Natural killer cell treated with Interleukin-12 subunit alpha and Interleukin-12 subunit beta and Interleukin-15 and Interleukin-18, amount 100 ng/mL, for 72 hours (primary cell): ENCODE data around the gene TBC1D5. TPM values are rescaled to one million over a fixed set of nuclear protein-coding genes. Genes with fewer than 3 reads are reported as not detected.
"Not testable (repeated sequence)": the region's sequence is repeated elsewhere in the genome, so short reads cannot be mapped to it uniquely, and the experiment has no call there.

Source experiments
- ATAC-seq, 2 donors: fragments of 150-1000 bp; cut with Tn5 transposase in 1 of 2; sonication (Bioruptor Pico), chemical (Tn5 transposase) in 1 of 2; 2 replicates each; pipeline ENCODE4 v1.10.0; 2021
- DNase-seq: peaks from one replicate; pipeline ENCODE4 v3.0.0; 2022; ENCODE audit warnings: low spot score
- H3K27ac Mint-ChIP-seq, 2 donors: 1 replicate in 1 of 2; 2 replicates in 1 of 2; pipeline ENCODE4 v1.8.0; 2022; ENCODE audit warnings: mixed read lengths in 2 of 2, mild to moderate bottlenecking in 1 of 2, moderate library complexity in 1 of 2
- H3K27me3 Mint-ChIP-seq, 2 donors: 1 replicate in 1 of 2; 2 replicates in 1 of 2; pipeline ENCODE4 v1.8.0; 2022; ENCODE audit warnings: mixed read lengths in 2 of 2
- H3K36me3 Mint-ChIP-seq: one replicate; pipeline ENCODE4 v1.8.0; 2022; ENCODE audit warnings: mixed read lengths
- H3K4me1 Mint-ChIP-seq, 2 donors: 1 replicate in 1 of 2; 2 replicates in 1 of 2; pipeline ENCODE4 v1.8.0; 2022; ENCODE audit warnings: low read depth in 2 of 2, mixed read lengths in 2 of 2, mild to moderate bottlenecking in 1 of 2
- H3K4me3 Mint-ChIP-seq: one replicate; pipeline ENCODE4 v1.8.0; 2022; ENCODE audit warnings: mixed read lengths
- H3K9me3 Mint-ChIP-seq: 2 replicates; pipeline ENCODE4 v1.8.0; 2022; ENCODE audit warnings: mixed read lengths
- total RNA-seq, 2 donors: library from RNA; stranded (reverse); gene quantifications; one replicate each; pipeline ENCODE4 v1.2.3, GENCODE V29; 2022

TBC1D5 gene
- total RNA-seq, 2 donors from 2014 or later: 43.4 to 51.6 TPM

GRCh38 chr3:17724122-17724521 lies 18.3 kb downstream of the TBC1D5 start:
- Mint-ChIP-seq H3K27ac (no peak overlapping the region), H3K27me3 (no peaks in the 10 kb centered on the region), H3K36me3 (peaks cover 11% of the 10 kb centered on the region), H3K4me3 (no peak overlapping the region), H3K9me3 (no peaks in the 10 kb centered on the region), H3K4me1 (peaks cover 0 to under 1% of the 10 kb centered on the region in 2 donors)
- ATAC-seq: no peak
- no peak for DNase-seq

DNA sequence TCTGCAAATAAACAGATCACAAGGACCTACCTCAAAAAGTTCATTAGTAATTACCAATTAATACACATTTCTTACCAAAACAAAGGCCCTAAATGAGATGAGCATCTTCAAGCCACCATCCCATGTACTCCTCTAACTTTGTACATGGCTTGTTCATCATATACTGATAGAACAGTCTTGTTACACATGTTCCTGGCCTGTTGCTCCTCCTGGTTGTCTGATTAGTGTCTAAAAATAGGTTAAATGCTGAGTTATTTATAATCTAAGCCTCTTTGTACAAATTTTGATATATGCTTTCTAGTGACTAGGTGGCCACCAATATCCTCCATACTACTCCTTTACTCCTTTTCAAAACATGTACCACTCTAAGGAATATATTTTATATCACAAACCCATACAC lies 25.0 kb downstream of the TBC1D5 start:
- peaks cover 0 to 12% of the 10 kb centered on the region in 2 donors for H3K4me1 Mint-ChIP-seq
- H3K4me3 Mint-ChIP-seq: no peak overlapping the region
- H3K27ac Mint-ChIP-seq: no peak overlapping the region
- DNase-seq (no peak), ATAC-seq (no peak)
- H3K36me3 Mint-ChIP-seq: peaks cover 19% of the 10 kb centered on the region
- H3K27me3 Mint-ChIP-seq: no peaks in the 10 kb centered on the region
- H3K9me3 Mint-ChIP-seq: peaks cover 8% of the 10 kb centered on the region

- Mint-ChIP-seq H3K27ac (no peak overlapping the region), H3K36me3 (peaks cover 24% of the 10 kb centered on the region), H3K4me3 (no peak overlapping the region), H3K27me3 (no peaks in the 10 kb centered on the region), H3K4me1 (peaks cover 5 to 15% of the 10 kb centered on the region in 2 donors), H3K9me3 (peaks cover 8% of the 10 kb centered on the region)
- DNase-seq: no peak
- ATAC-seq: no peak
Observed at GRCh38 chr3:17714473-17714872, 28.0 kb downstream of the TBC1D5 start.

GRCh38 chr3:17709236-17709810 lies 33.1 kb downstream of the TBC1D5 start:
- Mint-ChIP-seq H3K27me3 (no peaks in the 10 kb centered on the region), H3K4me3 (no peak overlapping the region), H3K4me1 (peaks cover 8 to 14% of the 10 kb centered on the region in 2 donors), H3K9me3 (no peaks in the 10 kb centered on the region), H3K27ac (no peak overlapping the region), H3K36me3 (peaks cover 11% of the 10 kb centered on the region)
- ATAC-seq (no peak), DNase-seq (no peak)

GRCh38 chr3:17707813-17708543 lies 34.5 kb downstream of the TBC1D5 start:
- H3K4me3 Mint-ChIP-seq: no peak overlapping the region
- H3K27me3 Mint-ChIP-seq: no peaks in the 10 kb centered on the region
- peaks cover 5% of the 10 kb centered on the region for H3K36me3 Mint-ChIP-seq
- ATAC-seq (no peak), DNase-seq (no peak)
- peaks cover 8 to 14% of the 10 kb centered on the region in 2 donors for H3K4me1 Mint-ChIP-seq
- H3K9me3 Mint-ChIP-seq: no peaks in the 10 kb centered on the region
- no peak overlapping the region for H3K27ac Mint-ChIP-seq

GRCh38 chr3:17705991-17706390 lies 36.4 kb downstream of the TBC1D5 start:
- H3K36me3 Mint-ChIP-seq, H3K9me3 Mint-ChIP-seq, DNase-seq, H3K27me3 Mint-ChIP-seq, H3K27ac Mint-ChIP-seq, ATAC-seq, H3K4me3 Mint-ChIP-seq: not testable (repeated sequence)
- peaks cover 8 to 14% of the 10 kb centered on the region in 2 donors for H3K4me1 Mint-ChIP-seq

GRCh38 chr3:17699815-17700214 lies 42.6 kb downstream of the TBC1D5 start:
- H3K4me3 Mint-ChIP-seq, H3K9me3 Mint-ChIP-seq, DNase-seq, H3K36me3 Mint-ChIP-seq, H3K27me3 Mint-ChIP-seq, H3K27ac Mint-ChIP-seq, ATAC-seq: not testable (repeated sequence)
- peaks cover 22 to 29% of the 10 kb centered on the region in 2 donors for H3K4me1 Mint-ChIP-seq

DNA sequence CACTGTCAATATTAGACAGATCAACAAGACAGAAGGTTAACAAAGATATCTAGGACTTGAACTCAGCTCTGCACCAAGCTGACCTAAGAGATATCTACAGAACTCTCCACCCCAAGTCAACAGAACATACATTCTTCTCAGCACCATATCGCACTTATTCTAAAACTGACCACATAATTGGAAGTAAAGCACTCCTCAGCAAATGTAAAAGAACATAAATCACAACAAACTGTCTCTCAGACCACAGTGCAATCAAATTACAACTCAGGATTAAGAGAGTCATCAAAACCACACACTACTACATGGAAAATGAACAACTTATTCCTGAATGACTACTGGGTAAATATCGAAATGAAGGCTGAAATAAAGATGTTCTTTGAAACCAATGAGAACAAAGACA lies 46.8 kb downstream of the TBC1D5 start:
- H3K4me1 Mint-ChIP-seq: peaks cover 30 to 35% of the 10 kb centered on the region in 2 donors
- H3K27me3 Mint-ChIP-seq, H3K4me3 Mint-ChIP-seq, H3K9me3 Mint-ChIP-seq, H3K36me3 Mint-ChIP-seq, DNase-seq, H3K27ac Mint-ChIP-seq, ATAC-seq: not testable (repeated sequence)

DNA sequence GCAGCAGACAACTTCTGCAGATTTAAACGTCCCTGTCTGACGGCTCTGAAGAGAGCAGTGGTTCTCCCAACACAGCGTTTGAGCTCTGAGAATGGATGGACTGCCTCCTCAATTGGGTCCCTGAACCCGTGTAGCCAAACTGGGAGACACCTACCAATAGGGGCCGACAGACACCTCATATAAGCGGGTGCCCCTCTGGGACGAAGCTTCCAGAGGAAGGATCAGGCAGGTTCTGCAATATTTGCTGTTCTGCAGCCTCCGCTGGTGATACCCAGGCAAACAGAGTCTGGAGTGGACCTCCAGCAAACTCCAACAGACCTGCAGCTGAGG lies 48.8 kb downstream of the TBC1D5 start:
- H3K4me1 Mint-ChIP-seq: peaks cover 29 to 30% of the 10 kb centered on the region in 2 donors
- H3K36me3 Mint-ChIP-seq, H3K27ac Mint-ChIP-seq, DNase-seq, H3K4me3 Mint-ChIP-seq, ATAC-seq, H3K9me3 Mint-ChIP-seq, H3K27me3 Mint-ChIP-seq: not testable (repeated sequence)

DNA sequence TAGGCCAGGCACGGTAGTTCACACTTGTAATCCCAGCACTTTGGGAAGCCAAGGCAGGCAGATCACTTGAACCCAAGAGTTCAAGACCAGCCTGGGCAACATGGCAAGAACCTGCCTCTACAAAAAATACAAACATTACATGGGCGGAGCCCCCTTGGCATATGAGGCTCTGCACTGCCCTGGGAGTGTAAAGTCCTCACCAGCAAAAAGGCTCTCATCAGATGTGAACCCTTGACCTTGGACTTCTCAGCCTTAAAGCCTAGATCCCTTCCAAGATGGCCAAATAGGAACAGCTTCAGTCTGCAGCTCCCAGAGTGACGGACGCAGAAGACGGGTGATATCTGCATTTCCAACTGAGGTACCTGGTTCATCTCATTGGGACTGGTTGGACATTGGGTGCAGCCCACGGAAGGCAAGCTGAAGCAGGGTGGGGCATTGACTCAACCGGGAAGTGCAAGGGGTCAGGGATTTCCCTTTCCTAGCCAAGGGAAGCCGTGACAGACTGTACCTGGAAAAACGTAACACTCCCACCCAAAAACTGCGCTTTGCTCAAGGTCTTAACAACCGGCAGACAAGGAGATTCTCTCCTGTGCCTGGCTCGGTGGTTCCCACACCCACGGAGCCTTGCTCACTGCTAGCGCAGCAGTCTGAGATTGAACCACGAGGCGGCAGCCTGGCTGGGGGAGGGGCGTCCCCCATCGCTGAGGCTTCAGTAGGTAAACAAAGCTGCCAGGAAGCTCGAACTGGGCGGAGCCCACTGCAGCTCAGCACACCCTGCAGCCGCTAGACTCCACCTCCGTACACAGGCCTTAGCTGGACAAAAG lies 49.4 kb downstream of the TBC1D5 start:
- peaks cover 29 to 30% of the 10 kb centered on the region in 2 donors for H3K4me1 Mint-ChIP-seq
- not testable (repeated sequence) for H3K9me3 Mint-ChIP-seq, H3K27me3 Mint-ChIP-seq, ATAC-seq, DNase-seq, H3K36me3 Mint-ChIP-seq, H3K4me3 Mint-ChIP-seq, H3K27ac Mint-ChIP-seq

DNA sequence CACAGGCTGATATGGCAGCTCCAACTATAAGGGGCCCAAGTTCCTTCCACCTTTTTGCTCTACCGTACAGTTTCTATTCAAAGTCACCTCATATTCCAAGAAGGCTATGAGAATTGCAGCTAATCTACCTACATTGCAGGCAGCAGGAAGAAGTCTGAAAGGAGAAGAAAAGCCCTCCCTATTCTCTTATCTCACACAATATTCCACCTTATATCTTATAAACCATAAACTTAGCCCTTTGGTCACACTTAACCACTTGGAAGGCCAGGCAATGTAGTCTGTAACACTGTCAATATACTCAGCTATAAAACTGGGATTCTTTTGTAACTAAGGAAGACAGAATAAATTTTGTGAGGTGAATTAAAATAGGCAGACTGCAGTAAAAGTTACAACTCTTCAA lies 54.9 kb downstream of the TBC1D5 start:
- H3K27ac Mint-ChIP-seq: no peak overlapping the region
- H3K4me3 Mint-ChIP-seq: no peak overlapping the region
- H3K27me3 Mint-ChIP-seq: no peaks in the 10 kb centered on the region
- H3K36me3 Mint-ChIP-seq: no peaks in the 10 kb centered on the region
- no peaks in the 10 kb centered on the region for H3K9me3 Mint-ChIP-seq
- DNase-seq (no peak), ATAC-seq (no peak)
- peaks cover 0 to 8% of the 10 kb centered on the region in 2 donors for H3K4me1 Mint-ChIP-seq

GRCh38 chr3:17686613-17687012 lies 55.8 kb downstream of the TBC1D5 start:
- no peak for DNase-seq
- Mint-ChIP-seq H3K4me3 (no peak overlapping the region), H3K27me3 (no peaks in the 10 kb centered on the region), H3K27ac (no peak overlapping the region), H3K4me1 (peaks cover 0 to 8% of the 10 kb centered on the region in 2 donors), H3K9me3 (no peaks in the 10 kb centered on the region), H3K36me3 (no peaks in the 10 kb centered on the region)
- ATAC-seq: no peak

DNA sequence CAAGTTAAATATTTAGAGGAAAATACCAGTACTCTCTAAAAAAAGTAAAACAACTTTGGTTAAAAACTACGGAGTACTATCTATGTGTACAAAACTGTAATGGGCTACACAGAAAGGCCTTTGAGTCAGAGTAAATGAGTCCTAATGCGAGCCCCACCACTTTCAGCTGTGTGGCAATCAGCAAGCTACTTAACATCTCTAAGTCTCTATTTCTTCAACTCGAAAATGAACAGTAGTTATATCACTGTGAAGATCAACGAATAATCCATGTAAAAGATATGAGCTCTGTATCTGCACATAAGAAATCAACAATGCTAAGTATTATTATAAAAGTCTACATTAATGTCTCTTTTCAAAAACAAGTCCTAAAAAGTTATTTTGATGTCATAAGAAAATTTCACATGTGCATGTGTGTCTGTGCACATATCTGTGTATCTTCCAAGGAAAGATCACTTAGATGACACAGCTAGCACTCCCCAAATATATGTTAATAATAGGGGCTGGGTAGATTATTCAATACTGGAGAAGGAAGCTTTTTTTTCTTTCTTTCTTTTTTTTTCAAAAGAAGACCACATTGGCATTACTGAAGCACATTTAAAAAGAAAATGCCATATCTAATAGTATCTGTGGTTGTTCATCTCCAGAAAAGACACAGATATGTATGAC lies 58.8 kb downstream of the TBC1D5 start:
- H3K27me3 Mint-ChIP-seq: no peaks in the 10 kb centered on the region

More for the DNA sequence above, 58.8 kb downstream of the TBC1D5 start:
- H3K4me1 Mint-ChIP-seq: peaks cover 2 to 13% of the 10 kb centered on the region in 2 donors
- ATAC-seq (no peak), DNase-seq (no peak)
- no peaks in the 10 kb centered on the region for H3K36me3 Mint-ChIP-seq
- no peaks in the 10 kb centered on the region for H3K9me3 Mint-ChIP-seq
- no peak overlapping the region for H3K4me3 Mint-ChIP-seq
- no peak overlapping the region for H3K27ac Mint-ChIP-seq
